KOPT-K1 (cell line): Measurements from ENCODE around the gene COL4A2.

Experiments
- H3K27ac ChIP-seq: fragments of 200-600 bp; sonication (generic); 2 replicates; pipeline ENCODE4 v1.5.1; 2016; ENCODE audit warnings: antibody characterized with exemption, mild to moderate bottlenecking, low read depth, low read length; ENCODE audit not compliant: poor library complexity, severe bottlenecking
- H3K36me3 ChIP-seq: fragments of 200-600 bp; sonication (generic); 2 replicates; pipeline ENCODE4 v1.5.1; 2017; ENCODE audit warnings: antibody characterized with exemption, mild to moderate bottlenecking, low read length, moderate library complexity; ENCODE audit not compliant: insufficient read depth
- H3K9me3 ChIP-seq: fragments of 200-600 bp; sonication (generic); 2 replicates; pipeline ENCODE4 v1.5.1; 2017; ENCODE audit warnings: antibody characterized with exemption, low read length, mild to moderate bottlenecking; ENCODE audit not compliant: insufficient read depth, poor library complexity, severe bottlenecking

The COL4A2 gene

GRCh38 chr13:110368408-110368807 lies 61.3 kb downstream of the COL4A2 start:
- Histone ChIP-seq H3K9me3 (no peaks in the 10 kb centered on the region), H3K36me3 (no peaks in the 10 kb centered on the region), H3K27ac (no peak overlapping the region)

DNA sequence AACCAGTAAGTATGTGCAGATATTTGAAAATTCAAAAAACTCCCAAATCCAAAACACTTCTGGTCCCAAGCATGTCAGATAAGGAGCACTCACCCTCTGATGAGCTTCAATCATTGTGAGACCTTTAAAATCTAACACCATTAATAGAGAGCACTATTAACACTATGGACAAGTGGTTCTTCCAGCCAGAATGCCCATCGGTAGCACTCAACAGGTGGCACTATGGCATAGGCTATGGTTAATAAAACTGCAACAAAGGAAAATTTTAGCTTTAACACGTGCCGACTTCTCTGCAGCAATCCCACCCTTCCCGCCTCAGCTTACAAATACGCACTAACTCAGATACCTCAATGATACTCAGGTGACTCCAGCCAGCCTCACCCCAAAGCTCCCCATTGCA lies 62.3 kb downstream of the COL4A2 start:
- Histone ChIP-seq H3K36me3 (no peaks in the 10 kb centered on the region), H3K27ac (no peak overlapping the region), H3K9me3 (no peaks in the 10 kb centered on the region)

GRCh38 chr13:110371550-110372465 lies 64.7 kb downstream of the COL4A2 start:
- Histone ChIP-seq H3K36me3 (no peaks in the 10 kb centered on the region), H3K9me3 (no peaks in the 10 kb centered on the region), H3K27ac (no peak overlapping the region)

- H3K36me3 ChIP-seq, result no peaks in the 10 kb centered on the region
- no peaks in the 10 kb centered on the region for H3K9me3 ChIP-seq
- H3K27ac ChIP-seq, result no peak overlapping the region
Observed at GRCh38 chr13:110372676-110373075, 65.6 kb downstream of the COL4A2 start.

- Histone ChIP-seq H3K36me3 (no peaks in the 10 kb centered on the region), H3K27ac (no peak overlapping the region), H3K9me3 (no peaks in the 10 kb centered on the region)
Observed at GRCh38 chr13:110373617-110374016, 66.5 kb downstream of the COL4A2 start.

DNA sequence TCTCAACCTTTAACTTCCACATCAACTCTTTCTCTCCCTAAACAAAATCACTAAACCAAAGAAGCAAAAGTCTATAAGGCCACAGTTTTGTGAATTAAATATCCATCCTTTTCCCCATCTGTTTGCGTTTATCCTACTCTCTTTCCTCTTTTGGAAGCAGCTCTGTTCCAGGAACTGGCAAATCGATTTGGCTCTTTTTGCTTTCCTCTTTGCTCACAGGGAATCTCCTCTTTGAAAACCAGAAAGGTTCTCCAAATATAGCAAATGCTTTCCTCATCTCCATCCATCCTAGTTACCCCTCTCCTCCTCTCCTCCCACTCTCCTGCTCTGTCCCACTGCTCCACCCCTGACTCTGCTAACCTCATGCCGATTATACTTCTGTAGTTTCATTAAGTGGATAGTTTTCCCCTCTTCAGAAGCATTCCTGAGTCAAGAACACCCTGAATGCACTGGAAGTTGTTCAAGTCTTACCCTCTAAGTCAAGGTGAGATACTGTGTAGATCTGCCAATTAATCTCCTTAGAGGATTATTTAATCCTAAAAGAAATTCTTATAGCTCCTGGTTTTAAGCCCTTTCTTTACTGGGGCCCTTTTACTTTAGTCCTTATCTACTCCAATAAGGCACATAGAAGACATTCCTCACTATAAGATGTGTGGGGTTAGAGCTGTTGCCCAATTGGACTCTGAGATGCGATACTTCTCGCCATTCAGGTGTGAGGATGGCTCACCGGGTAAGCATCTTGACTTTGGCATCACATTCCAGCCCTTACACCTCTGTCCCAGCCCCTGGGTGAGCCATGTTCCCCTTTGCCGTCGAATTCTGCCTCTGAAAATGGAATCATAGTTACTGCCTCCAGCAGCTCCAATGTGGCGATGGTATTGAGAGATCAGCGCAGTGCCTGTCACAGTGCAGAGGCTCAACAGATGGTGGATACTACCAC lies 67.6 kb downstream of the COL4A2 start:
- no peak overlapping the region for H3K27ac ChIP-seq
- H3K36me3 ChIP-seq, result no peaks in the 10 kb centered on the region
- H3K9me3 ChIP-seq, result no peaks in the 10 kb centered on the region

GRCh38 chr13:110376120-110376519 lies 69.0 kb downstream of the COL4A2 start:
- Histone ChIP-seq H3K9me3 (peaks cover 7% of the 10 kb centered on the region), H3K36me3 (no peaks in the 10 kb centered on the region), H3K27ac (no peak overlapping the region)

DNA sequence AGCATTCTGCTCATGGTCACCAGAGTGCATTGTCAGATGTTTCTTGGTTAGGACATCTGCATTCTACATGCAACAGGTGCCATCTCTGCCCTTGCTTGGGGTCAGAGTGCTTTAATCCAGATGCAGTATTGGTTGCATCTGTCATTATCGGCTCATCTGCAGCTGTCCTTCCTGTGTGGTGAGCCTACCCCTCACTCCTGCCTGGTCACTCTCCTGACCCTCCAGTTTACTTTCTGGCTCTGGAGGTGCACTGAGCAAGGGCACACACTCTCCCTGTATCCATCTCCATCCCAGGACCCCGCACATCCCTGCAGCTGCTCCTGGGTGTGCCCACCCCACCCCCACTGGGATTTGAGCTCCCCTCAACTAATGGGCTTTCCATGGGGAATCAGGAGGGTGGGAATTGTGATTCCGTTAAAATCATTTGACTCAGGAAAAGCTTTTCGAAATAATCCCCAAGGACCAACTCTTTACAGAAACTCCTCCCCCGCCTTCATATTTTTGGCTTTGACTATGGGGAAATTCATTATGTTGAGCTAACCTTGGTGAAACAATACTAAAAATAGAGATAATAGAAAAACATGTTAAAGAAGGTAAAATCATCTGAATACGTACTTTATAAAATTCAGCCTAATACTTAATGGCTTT lies 70.2 kb downstream of the COL4A2 start:
- no peaks in the 10 kb centered on the region for H3K36me3 ChIP-seq
- H3K27ac ChIP-seq, result no peak overlapping the region
- peaks cover 8% of the 10 kb centered on the region for H3K9me3 ChIP-seq

GRCh38 chr13:110377826-110378201 lies 70.7 kb downstream of the COL4A2 start:
- Histone ChIP-seq H3K36me3 (no peaks in the 10 kb centered on the region), H3K27ac (no peak overlapping the region), H3K9me3 (peaks cover 8% of the 10 kb centered on the region)

DNA sequence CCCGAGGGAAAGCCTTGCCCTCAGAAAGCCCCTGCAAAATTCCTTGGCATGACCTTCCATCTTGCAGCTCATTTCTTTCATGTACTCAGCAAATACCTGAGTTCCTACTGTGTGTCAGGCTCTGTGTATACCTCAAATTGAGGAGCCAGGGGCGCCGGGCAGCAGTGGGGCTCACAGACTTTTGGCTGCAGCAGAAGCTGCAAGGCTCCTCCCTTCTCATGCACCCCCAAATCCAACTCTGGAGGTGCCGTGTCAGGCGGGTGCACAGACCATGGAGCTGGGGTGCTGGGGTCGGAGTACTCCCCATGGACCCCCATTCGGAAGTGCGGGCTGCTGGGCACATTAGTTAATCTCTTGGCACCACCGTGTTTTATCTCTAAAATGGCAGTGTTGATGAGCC lies 72.3 kb downstream of the COL4A2 start:
- Histone ChIP-seq H3K27ac (no peak overlapping the region), H3K9me3 (peaks cover 8% of the 10 kb centered on the region), H3K36me3 (no peaks in the 10 kb centered on the region)

- Histone ChIP-seq H3K9me3 (peaks cover 8% of the 10 kb centered on the region), H3K27ac (no peak overlapping the region), H3K36me3 (no peaks in the 10 kb centered on the region)
Observed at GRCh38 chr13:110379905-110380341, 72.8 kb downstream of the COL4A2 start.

DNA sequence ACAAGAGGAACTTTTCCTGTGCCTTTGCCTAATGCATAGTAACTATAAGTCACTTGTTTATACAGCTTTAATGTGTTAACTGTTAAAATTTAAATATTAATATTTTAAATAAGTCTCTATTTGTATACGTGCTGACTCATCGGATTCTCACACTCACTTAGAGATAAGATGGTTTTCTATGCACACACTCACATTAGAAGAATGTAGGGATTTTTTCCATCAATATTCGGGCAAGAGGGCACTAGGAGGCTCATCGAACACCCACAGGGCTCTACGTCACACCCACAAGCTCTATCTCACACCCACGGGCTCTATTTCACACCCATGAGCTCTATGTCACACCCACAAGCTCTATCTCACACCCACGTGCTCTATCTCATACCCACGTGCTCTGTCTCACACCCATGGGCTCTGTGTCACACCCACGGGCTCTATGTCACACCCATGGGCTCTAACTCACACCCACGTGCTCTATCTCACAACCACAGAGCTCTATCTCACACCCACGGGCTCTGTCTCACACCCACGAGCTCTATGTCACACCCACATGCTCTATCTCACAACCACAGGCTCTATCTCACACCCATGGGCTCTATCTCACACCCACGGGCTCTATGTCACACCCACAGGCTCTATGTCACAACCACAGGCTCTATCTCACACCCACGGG lies 73.4 kb downstream of the COL4A2 start:
- Histone ChIP-seq H3K27ac (no peak overlapping the region), H3K9me3 (peaks cover 14% of the 10 kb centered on the region), H3K36me3 (no peaks in the 10 kb centered on the region)

- Histone ChIP-seq H3K9me3 (peaks cover 17% of the 10 kb centered on the region), H3K36me3 (no peaks in the 10 kb centered on the region), H3K27ac (no peak overlapping the region)
Observed at GRCh38 chr13:110381029-110381360, 73.9 kb downstream of the COL4A2 start.

DNA sequence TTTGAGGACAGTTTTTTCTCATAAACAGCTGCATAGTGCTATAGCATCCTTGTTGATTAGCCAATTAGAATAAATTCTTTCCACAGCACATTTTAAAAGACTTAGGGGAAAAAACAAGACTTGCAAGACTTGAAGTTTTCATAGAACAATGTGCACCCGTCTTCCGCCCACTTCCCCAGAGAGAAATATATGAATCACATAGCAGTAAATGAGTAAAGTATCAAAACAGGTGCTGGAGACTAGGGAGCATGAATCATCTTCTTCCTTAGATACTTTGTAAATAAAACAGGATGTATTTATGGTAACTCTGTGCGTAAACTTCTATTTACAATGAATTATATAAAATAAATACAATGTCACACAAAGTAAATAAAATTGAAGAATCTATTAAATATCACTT lies 75.1 kb downstream of the COL4A2 start:
- no peaks in the 10 kb centered on the region for H3K36me3 ChIP-seq
- no peak overlapping the region for H3K27ac ChIP-seq
- H3K9me3 ChIP-seq, result peaks cover 21% of the 10 kb centered on the region
